Thyroid gland (tissue), 4 donors: ENCODE data around the gene CRABP2.

ENCODE experiments used
- CTCF ChIP-seq, 6 experiments: fragments of 200-600 bp in 3 of 6; fragments of 450-650 bp in 3 of 6; sonication (generic) in 3 of 6; IDR thresholded peaks; one replicate each; pipeline ENCODE4 v1.5.1; 2016 to 2019; ENCODE audit warnings: antibody characterized with exemption in 6 of 6, mild to moderate bottlenecking in 2 of 6, inconsistent platforms in 1 of 6, moderate library complexity in 1 of 6
- POLR2A ChIP-seq, 2 donors: fragments of 450-650 bp; IDR thresholded peaks; one replicate each; pipeline ENCODE4 v1.6.1; 2017; ENCODE audit warnings: antibody characterized with exemption in 2 of 2, mild to moderate bottlenecking in 2 of 2, moderate library complexity in 1 of 2

- TF ChIP-seq CTCF (IDR thresholded peaks at IDR 0.05): no peak
- no peak for TF ChIP-seq POLR2A (IDR thresholded peaks at IDR 0.05)
These were observed 7.9 kb downstream of the CRABP2 start for GRCh38 chr1:156697481-156697880.
